ENCODE results near the gene EDRF1. TPM values are rescaled to one million over a fixed set of nuclear protein-coding genes. Genes with fewer than 3 reads are reported as not detected.
A peak's percentile ranks its signal among the peaks of the same experiment; 100 is the strongest.
"Not testable (repeated sequence)": the region's sequence is repeated elsewhere in the genome, so short reads cannot be mapped to it uniquely, and the experiment has no call there.

The EDRF1 gene
- total and polyA plus RNA-seq, 2 experiments from 2014 or later: 11.4 to 16.4 TPM

DNA sequence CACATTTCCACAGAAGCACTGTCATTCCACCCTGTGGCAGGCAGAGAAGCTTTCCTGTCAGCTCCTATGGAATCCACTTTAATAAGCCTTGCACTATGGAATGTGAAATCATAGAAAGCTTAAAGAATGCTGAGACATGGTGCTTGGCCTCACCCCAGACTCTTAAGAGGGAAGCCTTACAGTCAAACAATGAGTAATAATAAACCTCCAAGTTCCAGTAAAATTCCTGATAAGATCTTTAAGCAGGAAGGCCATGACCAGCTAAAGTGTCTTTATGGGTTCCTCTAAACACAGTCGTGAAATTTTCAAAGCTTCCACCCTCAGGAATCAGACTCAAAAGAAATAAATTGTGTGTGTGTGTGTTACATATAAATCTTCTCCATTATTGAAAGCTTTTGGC, 24.6 kb upstream of the EDRF1 start:
- WGBS, 2 experiments (ENCODE audit: low coverage in 1 of 2, low lambda C conversion rate in 2 of 2, missing lambda C conversion rate in 2 of 2): 0 to 7% methylated on average over 1 of the region's 1 CpG
- in situ Hi-C loops (cut with MboI): no loop called here
- Histone ChIP-seq H3K9me3 (ENCODE audit: low read depth) (no peaks in the 10 kb centered on the region), H3F3A (ENCODE audit: insufficient read depth) (peaks cover 34% of the 10 kb centered on the region), H3K9me2 (ENCODE audit: insufficient read depth) (no peaks in the 10 kb centered on the region), H3K36me3 (ENCODE audit: low read depth) (no peaks in the 10 kb centered on the region), H3K4me2 (ENCODE audit: unreplicated experiment) (peak overlapping the region; percentile 63), H2AFZ (no peak overlapping the region), H3K27ac (peak overlapping the region; percentile 63), H3K9ac (peak overlapping the region; percentile 35; the same call in 1 of the 2 replicates), H3K4me1 (ENCODE audit: insufficient read depth) (peaks cover 40% of the 10 kb centered on the region), H3K4me3 (no peak overlapping the region), H3K79me2 (ENCODE audit: insufficient read depth) (no peaks in the 10 kb centered on the region), H3K27me3 (replicated peaks; ENCODE audit: insufficient read depth) (no peaks in the 10 kb centered on the region), H4K20me1 (ENCODE audit: insufficient read depth) (no peaks in the 10 kb centered on the region)
- peak; percentile 95 for DNase-seq
- TF ChIP-seq EZH2phosphoT487 (IDR thresholded peaks at IDR 0.05; ENCODE audit: insufficient read depth, low read depth) (no peak), EZH2 (IDR thresholded peaks at IDR 0.05; ENCODE audit: insufficient read depth, poor library complexity, severe bottlenecking) (no peak)

GRCh38 chr10:125696884-125697283, 22.6 kb upstream of the EDRF1 start:
- Histone ChIP-seq H3K4me1 (ENCODE audit: insufficient read depth) (peaks cover 35% of the 10 kb centered on the region), H3F3A (ENCODE audit: insufficient read depth) (peaks cover 28% of the 10 kb centered on the region)
- H4K20me1 ChIP-seq (ENCODE audit: insufficient read depth); H3K79me2 ChIP-seq (ENCODE audit: insufficient read depth); H3K9ac ChIP-seq; H3K9me3 ChIP-seq (ENCODE audit: low read depth); in situ Hi-C loops (cut with MboI); H3K4me3 ChIP-seq; H3K27me3 ChIP-seq (replicated peaks; ENCODE audit: insufficient read depth); H3K9me2 ChIP-seq (ENCODE audit: insufficient read depth); H2AFZ ChIP-seq; H3K4me2 ChIP-seq (ENCODE audit: unreplicated experiment); H3K36me3 ChIP-seq (ENCODE audit: low read depth); H3K27ac ChIP-seq; DNase-seq: not testable (repeated sequence)
- WGBS, 2 experiments (ENCODE audit: low coverage in 1 of 2, low lambda C conversion rate in 2 of 2, missing lambda C conversion rate in 2 of 2): 73 to 78% methylated on average over 6 of the region's 6 CpGs

GRCh38 chr10:125698481-125698998, 21.0 kb upstream of the EDRF1 start:
- Histone ChIP-seq H3F3A (ENCODE audit: insufficient read depth) (peaks cover 13% of the 10 kb centered on the region), H3K9me2 (ENCODE audit: insufficient read depth) (no peaks in the 10 kb centered on the region), H3K4me3 (no peak overlapping the region), H3K27me3 (replicated peaks; ENCODE audit: insufficient read depth) (no peaks in the 10 kb centered on the region), H4K20me1 (ENCODE audit: insufficient read depth) (no peaks in the 10 kb centered on the region), H3K9ac (no peak overlapping the region), H3K36me3 (ENCODE audit: low read depth) (no peaks in the 10 kb centered on the region), H3K4me2 (ENCODE audit: unreplicated experiment) (no peak overlapping the region), H3K79me2 (ENCODE audit: insufficient read depth) (no peaks in the 10 kb centered on the region), H2AFZ (no peak overlapping the region), H3K4me1 (ENCODE audit: insufficient read depth) (peaks cover 18% of the 10 kb centered on the region), H3K27ac (no peak overlapping the region), H3K9me3 (ENCODE audit: low read depth) (no peaks in the 10 kb centered on the region)
- TF ChIP-seq EZH2phosphoT487 (IDR thresholded peaks at IDR 0.05; ENCODE audit: insufficient read depth, low read depth) (no peak), EZH2 (IDR thresholded peaks at IDR 0.05; ENCODE audit: insufficient read depth, poor library complexity, severe bottlenecking) (no peak)
- in situ Hi-C loops (cut with MboI): no loop called here
- peak; percentile 28 for DNase-seq
- whole genome bisulfite sequencing, 2 experiments (ENCODE audit: low coverage in 1 of 2, low lambda C conversion rate in 2 of 2, missing lambda C conversion rate in 2 of 2): 73% methylated on average over 9 of the region's 9 CpGs

GRCh38 chr10:125699562-125700143, 19.9 kb upstream of the EDRF1 start:
- no peaks in the 10 kb centered on the region for H3K9me3 ChIP-seq (ENCODE audit: low read depth)
- no peak overlapping the region for H3K4me2 ChIP-seq (ENCODE audit: unreplicated experiment)
- H3K4me3 ChIP-seq: no peak overlapping the region
- H3K79me2 ChIP-seq (ENCODE audit: insufficient read depth): no peaks in the 10 kb centered on the region
- in situ Hi-C loops (cut with MboI): loop anchor here (25.0 kb wide), 1 partner anchor 662 kb away; no protein-coding TSS in a partner anchor
- no peaks in the 10 kb centered on the region for H3K27me3 ChIP-seq (replicated peaks; ENCODE audit: insufficient read depth)
- no peak overlapping the region for H3K27ac ChIP-seq
- no peak overlapping the region; the same call in 1 of the 2 replicates for H2AFZ ChIP-seq
- H4K20me1 ChIP-seq (ENCODE audit: insufficient read depth): no peaks in the 10 kb centered on the region
- no peak for DNase-seq
- peaks cover 9% of the 10 kb centered on the region for H3K4me1 ChIP-seq (ENCODE audit: insufficient read depth)
- peaks cover 8% of the 10 kb centered on the region for H3F3A ChIP-seq (ENCODE audit: insufficient read depth)
- TF ChIP-seq EZH2 (IDR thresholded peaks at IDR 0.05; ENCODE audit: insufficient read depth, poor library complexity, severe bottlenecking) (no peak), EZH2phosphoT487 (IDR thresholded peaks at IDR 0.05; ENCODE audit: insufficient read depth, low read depth) (no peak)
- no peaks in the 10 kb centered on the region for H3K9me2 ChIP-seq (ENCODE audit: insufficient read depth)
- WGBS, 2 experiments (ENCODE audit: low coverage in 1 of 2, low lambda C conversion rate in 2 of 2, missing lambda C conversion rate in 2 of 2): 81 to 82% methylated on average over 6 of the region's 6 CpGs
- H3K9ac ChIP-seq: no peak overlapping the region
- H3K36me3 ChIP-seq (ENCODE audit: low read depth): no peaks in the 10 kb centered on the region

All from GM23248 (cell line).